HL-60 (cell line): ENCODE results near the gene CIDEC.

ENCODE experiments used
- DNase-seq, 2 experiments: peaks; one replicate each; pipeline ENCODE4 v3.0.0-alpha.2; 2010 to 2020; ENCODE audit warnings: low read depth in 1 of 2, low spot score in 1 of 2
- H3K27ac ChIP-seq: fragments of 250-450 bp; sonication (Bioruptor Pico); replicated peaks from 2 replicates; pipeline ENCODE4 v1.5.1; 2020; ENCODE audit warnings: mild to moderate bottlenecking, moderate library complexity
- H3K27me3 ChIP-seq: fragments of 250-450 bp; sonication (Bioruptor Pico); 2 replicates; pipeline ENCODE4 v1.5.1; 2021; ENCODE audit warnings: mild to moderate bottlenecking, moderate library complexity; ENCODE audit not compliant: insufficient read depth, poor library complexity, severe bottlenecking
- H3K4me3 ChIP-seq: replicated peaks from 2 replicates; pipeline ENCODE4 v1.5.1; 2011; ENCODE audit warnings: mild to moderate bottlenecking, control low read depth, low read length; ENCODE audit not compliant: insufficient read depth
- GABPA ChIP-seq: IDR thresholded peaks from 2 replicates; pipeline ENCODE4 v1.6.1; 2012; ENCODE audit warnings: low read depth
- POLR2AphosphoS5 ChIP-seq: IDR thresholded peaks from 2 replicates; pipeline ENCODE4 v1.6.1; 2012; ENCODE audit warnings: low read depth
- SPI1 ChIP-seq: IDR thresholded peaks from 2 replicates; pipeline ENCODE4 v1.6.1; 2012; ENCODE audit warnings: low read depth, mild to moderate bottlenecking, borderline replicate concordance
- TF ChIP-seq, protein P1 (sequence below): IDR thresholded peaks from 2 replicates; pipeline ENCODE4 v1.6.1; 2012; ENCODE audit warnings: low read depth; ENCODE audit not compliant: insufficient replicate concordance
- TF ChIP-seq, protein P2 (sequence below): IDR thresholded peaks from one replicate; pipeline ENCODE4 v1.5.1; 2011; ENCODE audit warnings: low read length, control low read depth, inconsistent platforms; ENCODE audit not compliant: insufficient read depth

CIDEC gene

DNA sequence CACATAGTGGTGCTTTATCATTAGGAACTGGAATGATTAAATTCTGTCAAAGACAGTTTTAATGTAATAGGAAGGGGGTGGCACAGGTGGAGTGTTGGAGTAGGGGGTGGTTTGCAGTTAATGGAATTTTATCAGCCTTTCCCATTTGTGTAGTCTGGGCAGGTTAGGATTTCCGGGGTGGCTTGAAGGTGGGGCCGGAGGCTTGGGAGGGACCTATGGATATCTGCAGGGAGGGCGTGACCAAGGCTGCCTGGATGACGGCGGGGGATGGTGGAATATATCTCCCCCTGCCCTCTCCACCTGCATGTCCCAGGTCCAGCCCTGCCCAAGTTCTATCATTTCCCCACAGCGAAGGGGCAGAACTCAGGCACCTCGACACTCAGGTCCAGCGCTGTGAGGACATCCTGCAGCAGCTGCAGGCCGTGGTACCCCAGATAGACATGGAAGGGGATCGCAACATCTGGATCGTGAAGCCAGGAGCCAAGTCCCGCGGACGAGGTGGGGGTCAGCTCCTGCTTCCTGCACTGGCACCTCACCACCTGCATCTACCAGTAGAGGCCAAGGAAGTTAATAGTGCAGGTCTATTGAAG, 54.5 kb downstream of the CIDEC start:
- TF ChIP-seq, protein P1, sequence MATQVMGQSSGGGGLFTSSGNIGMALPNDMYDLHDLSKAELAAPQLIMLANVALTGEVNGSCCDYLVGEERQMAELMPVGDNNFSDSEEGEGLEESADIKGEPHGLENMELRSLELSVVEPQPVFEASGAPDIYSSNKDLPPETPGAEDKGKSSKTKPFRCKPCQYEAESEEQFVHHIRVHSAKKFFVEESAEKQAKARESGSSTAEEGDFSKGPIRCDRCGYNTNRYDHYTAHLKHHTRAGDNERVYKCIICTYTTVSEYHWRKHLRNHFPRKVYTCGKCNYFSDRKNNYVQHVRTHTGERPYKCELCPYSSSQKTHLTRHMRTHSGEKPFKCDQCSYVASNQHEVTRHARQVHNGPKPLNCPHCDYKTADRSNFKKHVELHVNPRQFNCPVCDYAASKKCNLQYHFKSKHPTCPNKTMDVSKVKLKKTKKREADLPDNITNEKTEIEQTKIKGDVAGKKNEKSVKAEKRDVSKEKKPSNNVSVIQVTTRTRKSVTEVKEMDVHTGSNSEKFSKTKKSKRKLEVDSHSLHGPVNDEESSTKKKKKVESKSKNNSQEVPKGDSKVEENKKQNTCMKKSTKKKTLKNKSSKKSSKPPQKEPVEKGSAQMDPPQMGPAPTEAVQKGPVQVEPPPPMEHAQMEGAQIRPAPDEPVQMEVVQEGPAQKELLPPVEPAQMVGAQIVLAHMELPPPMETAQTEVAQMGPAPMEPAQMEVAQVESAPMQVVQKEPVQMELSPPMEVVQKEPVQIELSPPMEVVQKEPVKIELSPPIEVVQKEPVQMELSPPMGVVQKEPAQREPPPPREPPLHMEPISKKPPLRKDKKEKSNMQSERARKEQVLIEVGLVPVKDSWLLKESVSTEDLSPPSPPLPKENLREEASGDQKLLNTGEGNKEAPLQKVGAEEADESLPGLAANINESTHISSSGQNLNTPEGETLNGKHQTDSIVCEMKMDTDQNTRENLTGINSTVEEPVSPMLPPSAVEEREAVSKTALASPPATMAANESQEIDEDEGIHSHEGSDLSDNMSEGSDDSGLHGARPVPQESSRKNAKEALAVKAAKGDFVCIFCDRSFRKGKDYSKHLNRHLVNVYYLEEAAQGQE, result no peak
- no peak for TF ChIP-seq SPI1
- no peak for TF ChIP-seq GABPA
- TF ChIP-seq, protein P2, sequence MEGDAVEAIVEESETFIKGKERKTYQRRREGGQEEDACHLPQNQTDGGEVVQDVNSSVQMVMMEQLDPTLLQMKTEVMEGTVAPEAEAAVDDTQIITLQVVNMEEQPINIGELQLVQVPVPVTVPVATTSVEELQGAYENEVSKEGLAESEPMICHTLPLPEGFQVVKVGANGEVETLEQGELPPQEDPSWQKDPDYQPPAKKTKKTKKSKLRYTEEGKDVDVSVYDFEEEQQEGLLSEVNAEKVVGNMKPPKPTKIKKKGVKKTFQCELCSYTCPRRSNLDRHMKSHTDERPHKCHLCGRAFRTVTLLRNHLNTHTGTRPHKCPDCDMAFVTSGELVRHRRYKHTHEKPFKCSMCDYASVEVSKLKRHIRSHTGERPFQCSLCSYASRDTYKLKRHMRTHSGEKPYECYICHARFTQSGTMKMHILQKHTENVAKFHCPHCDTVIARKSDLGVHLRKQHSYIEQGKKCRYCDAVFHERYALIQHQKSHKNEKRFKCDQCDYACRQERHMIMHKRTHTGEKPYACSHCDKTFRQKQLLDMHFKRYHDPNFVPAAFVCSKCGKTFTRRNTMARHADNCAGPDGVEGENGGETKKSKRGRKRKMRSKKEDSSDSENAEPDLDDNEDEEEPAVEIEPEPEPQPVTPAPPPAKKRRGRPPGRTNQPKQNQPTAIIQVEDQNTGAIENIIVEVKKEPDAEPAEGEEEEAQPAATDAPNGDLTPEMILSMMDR, result no peak
- no peak for TF ChIP-seq POLR2AphosphoS5
- DNase-seq, result no peak
- H3K4me3 ChIP-seq, result no peak overlapping the region
- no peaks in the 10 kb centered on the region for H3K27me3 ChIP-seq
- no peak overlapping the region for H3K27ac ChIP-seq

DNA sequence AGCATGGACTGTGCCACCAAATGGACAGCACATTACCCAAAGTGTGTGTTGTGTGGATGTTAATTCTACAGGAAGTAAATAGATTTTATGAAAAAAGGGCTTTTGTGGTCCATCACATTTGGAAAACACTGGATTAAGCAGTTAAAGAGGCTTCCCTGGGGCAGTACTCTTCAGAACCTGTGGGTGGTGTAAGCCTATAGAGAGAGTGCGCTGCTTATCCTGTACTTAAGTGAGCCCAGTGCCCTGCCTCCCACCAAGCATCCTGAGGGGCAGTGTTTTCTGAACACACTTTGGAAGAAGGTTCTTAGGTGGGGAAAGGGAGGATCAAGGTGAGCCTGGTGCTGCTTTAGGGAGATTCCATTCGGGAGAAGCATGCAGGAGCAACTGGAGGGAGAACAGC, 59.1 kb downstream of the CIDEC start:
- DNase-seq, result no peak
- TF ChIP-seq GABPA, result no peak
- TF ChIP-seq, protein P2, result no peak
- TF ChIP-seq, protein P1, result no peak
- no peak for TF ChIP-seq SPI1
- no peak for TF ChIP-seq POLR2AphosphoS5
- Histone ChIP-seq H3K27ac (no peak overlapping the region), H3K4me3 (no peak overlapping the region), H3K27me3 (no peaks in the 10 kb centered on the region)

DNA sequence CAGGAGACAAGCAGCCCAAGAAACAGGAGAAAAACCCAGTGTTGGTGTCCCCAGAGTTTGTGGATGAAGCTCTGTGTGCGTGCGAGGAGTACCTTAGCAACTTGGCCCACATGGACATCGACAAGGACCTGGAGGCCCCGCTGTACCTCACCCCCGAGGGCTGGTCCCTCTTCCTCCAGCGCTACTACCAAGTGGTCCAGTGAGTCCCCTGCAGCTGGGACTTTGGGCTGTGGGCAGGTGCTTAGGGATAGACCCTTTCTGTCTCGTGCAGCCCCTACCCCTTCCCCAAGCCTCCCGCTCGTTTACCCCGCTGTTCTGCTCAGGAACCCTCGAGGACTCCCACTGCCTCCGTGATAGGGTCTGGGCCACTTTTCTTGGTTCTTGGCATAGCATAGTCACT, 59.5 kb downstream of the CIDEC start:
- H3K27ac ChIP-seq, result no peak overlapping the region
- TF ChIP-seq POLR2AphosphoS5 (no peak), GABPA (no peak), SPI1 (no peak)
- TF ChIP-seq, protein P2, result no peak
- TF ChIP-seq, protein P1, result no peak
- no peaks in the 10 kb centered on the region for H3K27me3 ChIP-seq
- H3K4me3 ChIP-seq, result no peak overlapping the region
- no peak for DNase-seq
